ENCODE results near the gene RALGAPA1. TPM values are rescaled to one million over a fixed set of nuclear protein-coding genes. Genes with fewer than 3 reads are reported as not detected.
"Not testable (repeated sequence)": the region's sequence is repeated elsewhere in the genome, so short reads cannot be mapped to it uniquely, and the experiment has no call there.

RALGAPA1 gene
- total and polyA plus RNA-seq, 2 donors (not counting 1 experiment from before 2014, with no cell fraction given), result 17.3 to 94.0 TPM

DNA sequence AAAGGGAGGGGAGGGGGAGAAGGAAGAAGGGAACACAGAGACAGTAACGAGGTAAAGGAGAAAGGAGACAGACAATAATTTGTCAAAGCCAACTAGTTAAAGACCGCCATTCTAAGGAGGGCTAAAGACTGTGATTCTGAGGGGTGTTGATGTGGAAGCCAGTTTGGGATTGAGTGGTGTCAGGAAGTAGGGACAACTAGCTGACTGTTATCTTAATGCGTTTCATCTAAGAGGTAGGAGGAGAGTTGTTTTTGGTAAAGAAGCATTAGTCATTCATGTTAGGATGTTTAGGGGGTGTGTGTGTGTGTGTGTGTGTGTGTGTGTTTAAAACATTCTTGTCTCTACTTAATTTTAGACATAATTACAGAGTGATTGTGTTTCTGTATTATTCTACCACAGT is 180.1 kb downstream of the RALGAPA1 start:
- Histone ChIP-seq H3K27ac (ENCODE audit: low read length in 2 of 2) (no peak overlapping the region), H3K27me3 (replicated peaks in 1 of 4; ENCODE audit: control extremely low read depth in 1 of 4, control insufficient read depth in 3 of 4, insufficient read depth in 4 of 4, low read length in 3 of 4) (no peaks in the 10 kb centered on the region), H3K4me1 (ENCODE audit: control insufficient read depth in 2 of 2, insufficient read depth in 2 of 2, low read length in 2 of 2) (no peaks in the 10 kb centered on the region), H3K36me3 (replicated peaks in 1 of 2; ENCODE audit: control extremely low read depth in 1 of 2, control insufficient read depth in 1 of 2, extremely low read depth in 1 of 2, insufficient read depth in 2 of 2, low read length in 1 of 2) (no peaks in the 10 kb centered on the region), H3K79me2 (ENCODE audit: control insufficient read depth, insufficient read depth, low read length) (no peaks in the 10 kb centered on the region), H3K4me2 (replicated peaks; ENCODE audit: low read depth, low read length, poor library complexity, severe bottlenecking) (no peak overlapping the region), H3K9ac (ENCODE audit: low read length) (no peak overlapping the region), H4K20me1 (ENCODE audit: control insufficient read depth, insufficient read depth, low read length, poor library complexity, severe bottlenecking) (no peaks in the 10 kb centered on the region), H2AFZ (ENCODE audit: insufficient read depth, low read depth, low read length, poor library complexity, severe bottlenecking) (no peak overlapping the region), H3K4me3 (ENCODE audit: control extremely low read depth in 1 of 5, extremely low read depth in 1 of 5, insufficient read depth in 1 of 5, low read depth in 2 of 5, low read length in 4 of 5) (no peak overlapping the region), H3K9me3 (ENCODE audit: control extremely low read depth in 1 of 3, control insufficient read depth in 2 of 3, insufficient read depth in 1 of 3, low read length in 2 of 3) (no peaks in the 10 kb centered on the region)
- no peak for TF ChIP-seq EZH2 (IDR thresholded peaks at IDR 0.05; ENCODE audit: borderline replicate concordance, insufficient read depth, low read depth, low read length, poor library complexity, severe bottlenecking)
- TF ChIP-seq, protein P1, sequence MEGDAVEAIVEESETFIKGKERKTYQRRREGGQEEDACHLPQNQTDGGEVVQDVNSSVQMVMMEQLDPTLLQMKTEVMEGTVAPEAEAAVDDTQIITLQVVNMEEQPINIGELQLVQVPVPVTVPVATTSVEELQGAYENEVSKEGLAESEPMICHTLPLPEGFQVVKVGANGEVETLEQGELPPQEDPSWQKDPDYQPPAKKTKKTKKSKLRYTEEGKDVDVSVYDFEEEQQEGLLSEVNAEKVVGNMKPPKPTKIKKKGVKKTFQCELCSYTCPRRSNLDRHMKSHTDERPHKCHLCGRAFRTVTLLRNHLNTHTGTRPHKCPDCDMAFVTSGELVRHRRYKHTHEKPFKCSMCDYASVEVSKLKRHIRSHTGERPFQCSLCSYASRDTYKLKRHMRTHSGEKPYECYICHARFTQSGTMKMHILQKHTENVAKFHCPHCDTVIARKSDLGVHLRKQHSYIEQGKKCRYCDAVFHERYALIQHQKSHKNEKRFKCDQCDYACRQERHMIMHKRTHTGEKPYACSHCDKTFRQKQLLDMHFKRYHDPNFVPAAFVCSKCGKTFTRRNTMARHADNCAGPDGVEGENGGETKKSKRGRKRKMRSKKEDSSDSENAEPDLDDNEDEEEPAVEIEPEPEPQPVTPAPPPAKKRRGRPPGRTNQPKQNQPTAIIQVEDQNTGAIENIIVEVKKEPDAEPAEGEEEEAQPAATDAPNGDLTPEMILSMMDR (IDR thresholded peaks at IDR 0.05), result no peak
- H3K4me3 Mint-ChIP-seq, result no peak overlapping the region
- H3K27ac Mint-ChIP-seq, result no peak overlapping the region
- no peak for ATAC-seq (ENCODE audit: low read depth)
- 98% methylated on average over 3 of the region's 3 CpGs for WGBS (ENCODE audit: insufficient coverage)
- intact Hi-C loops (cut with micrococcal nuclease), result no loop called here
- H3K9me3 Mint-ChIP-seq (ENCODE audit: insufficient read depth), result no peaks in the 10 kb centered on the region
- peaks cover 6% of the 10 kb centered on the region for H3K4me1 Mint-ChIP-seq
- CTCF ChIA-PET, result no interaction called here
- no peak for DNase-seq
- POLR2A ChIA-PET, result no interaction called here
- no peaks in the 10 kb centered on the region for H3K27me3 Mint-ChIP-seq

GRCh38 chr14:35626947-35627346 is 182.1 kb downstream of the RALGAPA1 start:
- CTCF ChIA-PET; intact Hi-C loops (cut with micrococcal nuclease); ATAC-seq (ENCODE audit: low read depth); H4K20me1 ChIP-seq (ENCODE audit: control insufficient read depth, insufficient read depth, low read length, poor library complexity, severe bottlenecking); H3K4me1 ChIP-seq (ENCODE audit: control insufficient read depth in 2 of 2, insufficient read depth in 2 of 2, low read length in 2 of 2); H3K9me3 Mint-ChIP-seq (ENCODE audit: insufficient read depth); H3K79me2 ChIP-seq (ENCODE audit: control insufficient read depth, insufficient read depth, low read length); H3K27me3 ChIP-seq (replicated peaks in 1 of 4; ENCODE audit: control extremely low read depth in 1 of 4, control insufficient read depth in 3 of 4, insufficient read depth in 4 of 4, low read length in 3 of 4); H3K4me1 Mint-ChIP-seq; H3K27me3 Mint-ChIP-seq; H3K9ac ChIP-seq (ENCODE audit: low read length); H3K4me3 Mint-ChIP-seq; H3K36me3 ChIP-seq (replicated peaks in 1 of 2; ENCODE audit: control extremely low read depth in 1 of 2, control insufficient read depth in 1 of 2, extremely low read depth in 1 of 2, insufficient read depth in 2 of 2, low read length in 1 of 2); H3K27ac ChIP-seq (ENCODE audit: low read length in 2 of 2); POLR2A ChIA-PET; H3K4me2 ChIP-seq (replicated peaks; ENCODE audit: low read depth, low read length, poor library complexity, severe bottlenecking); H3K4me3 ChIP-seq (ENCODE audit: control extremely low read depth in 1 of 5, extremely low read depth in 1 of 5, insufficient read depth in 1 of 5, low read depth in 2 of 5, low read length in 4 of 5); H3K9me3 ChIP-seq (ENCODE audit: control extremely low read depth in 1 of 3, control insufficient read depth in 2 of 3, insufficient read depth in 1 of 3, low read length in 2 of 3); DNase-seq; H2AFZ ChIP-seq (ENCODE audit: insufficient read depth, low read depth, low read length, poor library complexity, severe bottlenecking); H3K27ac Mint-ChIP-seq: not testable (repeated sequence)
- WGBS (ENCODE audit: insufficient coverage), result no CpG with 5 or more reads among the region's 2 CpGs

DNA sequence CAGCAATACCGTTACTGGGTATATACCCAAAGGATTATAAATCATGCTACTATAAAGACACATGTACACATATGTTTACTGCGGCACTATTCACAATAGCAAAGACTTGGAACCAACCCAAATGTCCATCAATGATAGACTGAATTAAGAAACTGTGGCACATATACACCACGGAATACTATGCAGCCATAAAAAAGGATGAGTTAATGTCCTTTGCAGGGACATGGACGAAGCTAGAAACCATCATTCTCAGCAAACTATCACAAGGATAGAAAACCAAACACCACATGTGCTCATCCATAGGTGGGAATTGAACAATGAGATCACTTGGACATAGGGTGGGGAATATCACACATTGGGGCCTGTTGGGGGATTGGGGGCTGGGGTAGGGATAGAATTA is 187.1 kb downstream of the RALGAPA1 start:
- H3K4me1 ChIP-seq (ENCODE audit: control insufficient read depth in 2 of 2, insufficient read depth in 2 of 2, low read length in 2 of 2); H3K27ac ChIP-seq (ENCODE audit: low read length in 2 of 2); H4K20me1 ChIP-seq (ENCODE audit: control insufficient read depth, insufficient read depth, low read length, poor library complexity, severe bottlenecking); H2AFZ ChIP-seq (ENCODE audit: insufficient read depth, low read depth, low read length, poor library complexity, severe bottlenecking); H3K4me1 Mint-ChIP-seq; H3K27ac Mint-ChIP-seq; H3K9me3 ChIP-seq (ENCODE audit: control extremely low read depth in 1 of 3, control insufficient read depth in 2 of 3, insufficient read depth in 1 of 3, low read length in 2 of 3); H3K4me2 ChIP-seq (replicated peaks; ENCODE audit: low read depth, low read length, poor library complexity, severe bottlenecking); intact Hi-C loops (cut with micrococcal nuclease); H3K4me3 ChIP-seq (ENCODE audit: control extremely low read depth in 1 of 5, extremely low read depth in 1 of 5, insufficient read depth in 1 of 5, low read depth in 2 of 5, low read length in 4 of 5); H3K27me3 ChIP-seq (replicated peaks in 1 of 4; ENCODE audit: control extremely low read depth in 1 of 4, control insufficient read depth in 3 of 4, insufficient read depth in 4 of 4, low read length in 3 of 4); H3K9ac ChIP-seq (ENCODE audit: low read length); H3K36me3 ChIP-seq (replicated peaks in 1 of 2; ENCODE audit: control extremely low read depth in 1 of 2, control insufficient read depth in 1 of 2, extremely low read depth in 1 of 2, insufficient read depth in 2 of 2, low read length in 1 of 2); H3K27me3 Mint-ChIP-seq; H3K4me3 Mint-ChIP-seq; CTCF ChIA-PET; POLR2A ChIA-PET; DNase-seq; H3K79me2 ChIP-seq (ENCODE audit: control insufficient read depth, insufficient read depth, low read length); ATAC-seq (ENCODE audit: low read depth): not testable (repeated sequence)
- H3K9me3 Mint-ChIP-seq (ENCODE audit: insufficient read depth), result peaks cover 14% of the 10 kb centered on the region
- no CpG with 5 or more reads among the region's 4 CpGs for WGBS (ENCODE audit: insufficient coverage)
